ENCODE data around the gene TBC1D9B. TPM values are rescaled to one million over a fixed set of nuclear protein-coding genes. Genes with fewer than 3 reads are reported as not detected.
A peak's percentile ranks its signal among the peaks of the same experiment; 100 is the strongest.

TBC1D9B gene
- polyA plus RNA-seq (ENCODE audit: insufficient read length in 10 of 10): 10 to 100 TPM; 42.8 to 69.7 (median 56.2) TPM
- long read RNA-seq, donor 1, full-length matches to known transcripts: 4 of 4 reads
- long read RNA-seq, donor 1, partial matches to known transcripts: 0 of 4 reads
- long read RNA-seq, donor 1, other reads (novel, unspliced or antisense): 0 of 4 reads
- long read RNA-seq, donor 2, full-length matches to known transcripts: 2 of 7 reads
- long read RNA-seq, donor 2, partial matches to known transcripts: 5 of 7 reads
- long read RNA-seq, donor 2, other reads (novel, unspliced or antisense): 0 of 7 reads
- long read RNA-seq, donor 3: 0 reads
- long read RNA-seq, donor 4, full-length matches to known transcripts: 1 of 6 reads
- long read RNA-seq, donor 4, partial matches to known transcripts: 5 of 6 reads
- long read RNA-seq, donor 4, other reads (novel, unspliced or antisense): 0 of 6 reads
- long read RNA-seq, donor 5, full-length matches to known transcripts: 2 of 8 reads
- long read RNA-seq, donor 5, partial matches to known transcripts: 6 of 8 reads
- long read RNA-seq, donor 5, other reads (novel, unspliced or antisense): 0 of 8 reads
- long read RNA-seq, donor 6, full-length matches to known transcripts: 1 of 1 reads
- long read RNA-seq, donor 6, partial matches to known transcripts: 0 of 1 reads
- long read RNA-seq, donor 6, other reads (novel, unspliced or antisense): 0 of 1 reads
- long read RNA-seq, donor 7, full-length matches to known transcripts: 6 of 6 reads
- long read RNA-seq, donor 7, partial matches to known transcripts: 0 of 6 reads
- long read RNA-seq, donor 7, other reads (novel, unspliced or antisense): 0 of 6 reads
- long read RNA-seq, donor 8, full-length matches to known transcripts: 8 of 14 reads
- long read RNA-seq, donor 8, partial matches to known transcripts: 6 of 14 reads
- long read RNA-seq, donor 8, other reads (novel, unspliced or antisense): 0 of 14 reads
- long read RNA-seq, donor 9, partial matches to known transcripts: 0 of 1 reads
- long read RNA-seq, donor 9, other reads (novel, unspliced or antisense): 0 of 1 reads

DNA sequence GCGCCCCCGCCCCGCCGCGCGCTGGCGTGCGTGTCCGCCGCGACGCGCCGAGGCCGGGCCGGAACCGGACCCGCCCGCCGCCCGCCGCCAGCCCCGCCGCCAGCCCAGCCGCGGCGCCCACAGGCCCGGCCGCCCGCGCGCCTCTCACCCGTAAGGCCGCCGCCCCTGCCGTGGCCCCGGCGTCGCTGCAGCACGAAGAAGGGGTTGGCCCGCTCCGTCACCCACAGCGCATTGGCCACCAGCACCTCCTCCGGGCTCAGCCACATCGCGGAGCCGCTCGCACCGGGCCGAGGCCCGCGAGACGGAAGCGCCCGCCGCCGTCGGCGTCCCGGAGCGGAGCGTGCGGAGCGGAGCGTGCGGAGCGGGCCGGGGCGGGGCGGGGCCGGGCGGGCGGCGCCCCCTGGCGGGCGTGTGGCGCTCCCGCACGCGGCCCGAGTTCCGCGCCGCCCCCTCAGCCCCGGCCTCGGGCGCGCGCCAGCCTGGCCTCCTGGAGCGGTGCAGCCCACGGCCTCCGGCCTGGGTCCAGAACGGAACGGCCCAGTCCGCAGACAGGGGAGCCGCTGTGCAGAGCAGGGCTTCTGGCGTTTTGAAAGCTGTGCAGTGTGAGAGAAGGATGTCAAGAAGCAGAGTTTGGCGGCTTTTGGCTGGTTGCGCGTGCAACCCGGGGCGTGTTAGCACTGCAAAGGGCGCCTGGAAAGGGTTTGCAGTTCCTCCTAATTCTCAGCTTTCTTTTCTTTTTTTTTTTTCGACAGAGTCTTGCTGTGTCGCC lies at the start of gene TBC1D9B:
Gene TBC1D9B, minus strand, starts transcription at position 342 of the 769 bp plus-strand sequence. Its CDS starts 76 bp downstream, at position 266.
- DNase-seq: peak; percentile 70 to 90 (median 82)

DNA sequence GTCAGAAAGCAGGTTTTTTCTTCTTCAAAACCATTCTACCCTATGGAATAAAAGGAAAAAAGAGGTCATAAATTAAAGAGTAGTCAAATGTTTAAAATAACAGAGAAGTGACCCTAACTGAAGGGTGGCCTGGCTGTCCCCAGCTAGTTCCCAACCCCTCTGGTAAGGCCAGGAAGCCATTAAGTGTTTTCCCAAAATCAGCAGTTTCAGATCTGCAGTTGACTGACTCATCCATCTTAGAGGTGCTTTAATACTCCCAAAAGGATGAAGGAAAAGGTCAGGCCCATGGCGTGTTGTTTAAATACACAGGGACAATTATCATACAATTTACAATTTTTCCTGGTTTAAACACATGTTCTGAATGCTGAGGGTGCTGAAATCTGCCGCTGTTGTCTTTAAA lies 47.9 kb upstream of the TBC1D9B start:
- no peak for DNase-seq

DNA sequence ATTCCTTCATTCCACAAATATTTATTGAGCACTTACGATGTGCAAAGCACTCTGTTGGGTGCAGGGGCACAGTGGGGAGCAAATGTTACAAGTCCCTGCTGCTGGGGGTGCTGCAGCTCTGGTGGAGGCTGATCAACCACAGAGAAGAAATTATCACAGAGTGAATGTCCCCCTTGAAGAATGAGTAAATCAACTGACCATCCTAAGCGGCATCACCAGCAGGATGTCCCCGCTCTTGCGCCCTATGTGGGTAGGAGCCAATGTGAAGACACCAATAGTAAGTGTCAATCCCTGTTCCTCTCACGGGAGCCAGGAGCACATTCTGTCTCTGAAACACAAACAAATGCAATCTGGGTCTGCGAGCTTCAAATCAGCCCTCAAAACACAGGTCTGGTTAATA lies 47.4 kb upstream of the TBC1D9B start:
- DNase-seq: no peak

DNA sequence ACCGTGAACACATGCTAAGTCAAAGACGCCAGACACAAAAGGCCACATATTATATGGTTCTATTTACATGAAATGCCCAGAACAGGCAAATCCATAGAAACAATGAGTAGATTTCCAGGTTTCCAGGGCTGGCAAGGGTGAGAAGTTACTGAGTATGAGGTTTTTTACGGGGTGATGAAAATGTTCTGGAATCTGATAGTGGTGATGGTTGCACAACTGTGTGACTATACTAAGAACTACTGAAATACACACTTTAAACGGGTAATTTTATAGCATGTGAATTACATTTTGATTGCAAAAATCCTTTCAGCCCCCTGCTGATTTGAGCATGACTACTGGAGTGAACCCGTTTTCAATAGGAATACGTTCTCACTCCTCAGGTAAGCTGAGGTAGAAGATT lies 46.7 kb upstream of the TBC1D9B start:
- DNase-seq: no peak

DNA sequence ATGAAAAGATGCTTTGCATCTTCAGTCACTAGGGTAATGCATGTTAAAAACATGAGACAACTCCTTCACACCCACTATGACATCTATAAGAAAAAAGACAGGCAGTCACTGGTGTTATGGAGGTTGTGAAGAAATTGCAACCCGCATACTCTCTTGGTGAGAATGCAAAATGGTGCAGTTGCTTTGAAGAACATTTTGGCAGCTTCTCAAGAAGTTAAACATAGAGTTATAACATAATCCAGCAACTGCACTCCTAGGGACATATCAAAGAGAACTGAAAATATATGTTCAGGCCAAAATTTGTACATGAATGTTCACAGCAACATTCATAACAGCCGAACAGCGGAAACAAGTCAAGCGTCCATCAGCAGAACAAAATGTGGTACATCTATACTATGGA lies 46.3 kb upstream of the TBC1D9B start:
- no peak for DNase-seq

DNA sequence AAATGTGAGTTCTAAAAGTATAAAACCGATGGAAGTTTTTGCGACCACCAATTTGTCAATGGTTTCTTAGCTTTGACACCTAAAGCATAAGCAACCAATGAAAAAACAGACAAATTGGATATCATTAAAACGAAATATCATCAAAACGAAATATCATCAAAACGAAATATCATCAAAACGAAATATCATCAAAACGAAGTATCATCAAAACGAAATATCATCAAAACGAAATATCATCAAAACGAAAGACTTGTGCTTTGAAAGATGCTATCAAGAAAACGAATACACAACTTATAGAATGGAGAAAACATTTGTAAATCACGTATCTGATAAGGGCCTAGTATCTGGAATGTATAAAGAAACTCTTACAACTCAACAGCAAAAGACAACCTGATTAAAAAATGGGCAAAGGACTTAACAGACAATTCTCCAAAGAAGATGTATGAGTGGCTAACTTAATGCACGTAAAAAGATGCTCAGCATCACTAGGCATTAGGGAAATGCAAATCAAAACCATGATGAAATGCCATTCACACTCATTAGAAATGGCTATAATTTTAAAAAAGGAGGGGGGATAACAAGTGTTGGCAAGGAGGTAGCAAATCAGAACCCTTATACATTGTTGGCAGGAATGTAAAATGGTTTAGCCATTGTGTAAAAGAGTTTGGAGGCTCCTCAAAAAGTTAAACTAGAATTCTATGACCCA lies 29.4 kb upstream of the TBC1D9B start:
- no peak for DNase-seq

DNA sequence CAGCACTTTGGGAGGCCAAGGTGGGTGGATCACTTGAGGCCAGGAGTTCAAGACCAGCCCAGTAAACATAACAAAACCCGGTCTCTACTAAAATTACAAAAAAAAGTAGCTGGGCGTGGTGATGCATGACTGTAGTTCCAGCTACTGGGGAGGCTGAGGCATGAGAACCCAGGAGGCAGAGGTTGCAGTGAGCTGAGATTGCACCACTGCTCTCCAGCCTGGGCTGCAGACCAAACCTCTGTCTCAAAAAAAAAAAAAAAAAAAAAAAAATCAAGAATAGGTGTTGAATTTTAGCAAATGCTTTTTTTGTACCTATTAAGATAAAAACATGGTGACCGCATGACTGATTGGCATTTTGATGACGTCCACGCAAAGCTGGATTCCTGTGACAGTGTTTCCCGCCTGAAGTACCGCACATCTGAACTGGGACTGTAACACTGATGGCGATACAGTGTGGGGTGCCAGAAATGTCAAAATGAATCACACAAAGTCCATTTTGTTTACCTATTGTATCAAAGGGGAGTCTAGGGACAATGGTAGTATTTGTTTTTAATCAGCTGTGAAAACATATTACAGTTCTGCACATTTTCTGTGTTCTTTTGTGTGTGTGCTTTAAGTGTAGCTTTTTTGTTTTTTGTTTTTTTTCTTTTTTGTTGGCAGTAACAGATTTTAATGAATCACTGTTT lies 23.2 kb upstream of the TBC1D9B start:
- DNase-seq: no peak

DNA sequence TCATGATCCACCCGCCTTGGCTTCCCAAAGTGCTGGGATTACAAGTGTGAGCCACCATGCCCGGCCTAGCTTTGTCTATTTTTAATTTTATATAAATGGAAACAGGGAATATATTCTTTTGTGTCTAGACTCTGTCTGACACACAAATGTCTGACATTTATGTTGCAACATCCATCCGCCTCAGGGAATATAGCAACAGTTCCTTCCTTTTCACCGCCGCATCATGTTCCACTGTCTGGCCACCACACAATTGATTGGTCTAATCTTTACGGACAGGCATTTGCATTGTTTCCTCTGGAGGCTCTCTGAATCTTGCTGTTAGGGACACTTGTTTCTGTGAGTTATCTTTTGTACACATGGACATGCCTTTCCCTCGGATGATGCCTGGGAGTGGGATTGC lies 20.1 kb upstream of the TBC1D9B start:
- DNase-seq: no peak

DNA sequence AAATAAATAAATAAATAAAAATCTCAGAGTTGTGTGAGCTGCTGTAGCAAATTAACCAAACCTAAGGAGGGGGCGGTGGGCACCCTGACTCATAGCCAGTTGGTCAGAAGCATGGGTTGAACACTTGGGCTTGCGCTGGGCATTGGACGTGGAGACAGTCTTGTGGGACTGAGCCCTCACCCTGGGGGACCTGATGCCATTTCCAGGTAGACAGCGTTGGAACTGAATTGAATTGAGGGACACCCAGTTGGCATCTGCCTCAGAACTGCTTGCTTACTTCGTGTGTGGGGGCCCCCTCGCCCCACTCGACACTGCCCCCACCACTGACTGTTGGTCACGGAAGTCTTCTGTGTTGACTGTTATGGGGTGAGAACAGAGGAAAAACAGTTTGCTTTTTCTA lies 19.0 kb upstream of the TBC1D9B start:
- no peak for DNase-seq

DNA sequence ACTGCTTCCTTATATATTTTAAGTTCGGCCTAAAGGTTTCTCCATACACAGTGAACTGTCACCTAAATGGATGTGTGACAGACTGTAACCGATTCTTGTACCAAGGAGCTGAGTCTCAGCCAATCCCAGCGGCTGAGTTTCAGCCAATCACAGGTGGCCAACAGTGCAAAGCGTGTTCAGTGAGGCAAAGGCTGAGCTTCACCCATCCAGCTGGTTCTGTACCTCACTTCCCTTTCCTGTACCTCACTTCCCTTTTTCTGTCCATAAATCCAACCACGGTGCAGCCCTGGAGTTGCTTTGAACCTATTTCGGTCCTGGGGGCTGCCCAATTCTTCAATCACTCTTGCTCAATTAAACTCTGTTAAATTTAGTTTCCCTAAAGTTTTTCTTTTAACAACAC lies 15.7 kb upstream of the TBC1D9B start:
- DNase-seq: no peak

DNA sequence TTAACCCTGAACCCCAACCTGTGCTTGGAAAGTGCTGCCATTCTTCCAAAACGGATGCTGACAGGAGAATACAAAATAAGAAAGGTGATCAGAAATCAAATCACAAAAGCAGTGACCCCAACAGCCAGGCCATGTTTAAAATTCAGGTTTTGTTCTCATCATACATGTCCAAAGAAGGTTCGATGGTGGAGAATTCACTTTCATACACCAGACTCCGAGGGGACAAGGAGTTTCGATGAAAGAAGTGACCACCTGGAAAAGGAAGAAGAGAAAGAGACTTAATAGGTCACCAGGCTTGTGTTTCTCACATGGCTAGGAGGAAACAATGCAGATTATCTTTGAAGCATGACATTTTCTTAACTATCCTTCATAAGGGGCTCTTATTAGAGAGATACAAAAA lies 12.5 kb upstream of the TBC1D9B start:
- DNase-seq: no peak

DNA sequence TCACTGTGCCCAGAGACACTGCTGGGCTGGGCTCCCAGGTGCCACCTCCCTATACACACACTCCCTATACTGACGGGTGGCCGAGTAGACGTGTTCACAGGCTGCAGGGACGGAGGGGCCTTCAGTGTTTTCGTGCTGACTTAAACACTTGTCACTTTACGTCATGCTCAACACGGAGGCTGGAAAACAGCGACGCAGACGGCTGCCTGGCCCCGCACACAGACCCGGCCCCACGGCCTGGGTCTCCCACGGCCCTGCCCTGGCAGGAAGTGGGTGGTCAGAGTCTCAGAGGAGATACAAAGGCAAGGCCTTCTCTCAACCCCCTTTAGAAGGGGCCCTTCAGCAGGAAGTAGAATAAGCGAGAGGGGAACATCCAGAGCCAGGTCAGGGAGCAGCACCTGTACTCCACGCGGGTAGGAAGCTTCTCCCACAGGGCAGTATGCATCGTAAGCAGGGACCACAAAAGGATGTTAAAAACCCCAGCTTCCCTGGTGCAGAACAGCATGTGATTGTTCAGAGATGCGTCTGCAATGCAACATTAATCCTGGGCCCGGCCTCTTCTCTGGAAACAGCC lies 11.9 kb upstream of the TBC1D9B start:
- no peak for DNase-seq

DNA sequence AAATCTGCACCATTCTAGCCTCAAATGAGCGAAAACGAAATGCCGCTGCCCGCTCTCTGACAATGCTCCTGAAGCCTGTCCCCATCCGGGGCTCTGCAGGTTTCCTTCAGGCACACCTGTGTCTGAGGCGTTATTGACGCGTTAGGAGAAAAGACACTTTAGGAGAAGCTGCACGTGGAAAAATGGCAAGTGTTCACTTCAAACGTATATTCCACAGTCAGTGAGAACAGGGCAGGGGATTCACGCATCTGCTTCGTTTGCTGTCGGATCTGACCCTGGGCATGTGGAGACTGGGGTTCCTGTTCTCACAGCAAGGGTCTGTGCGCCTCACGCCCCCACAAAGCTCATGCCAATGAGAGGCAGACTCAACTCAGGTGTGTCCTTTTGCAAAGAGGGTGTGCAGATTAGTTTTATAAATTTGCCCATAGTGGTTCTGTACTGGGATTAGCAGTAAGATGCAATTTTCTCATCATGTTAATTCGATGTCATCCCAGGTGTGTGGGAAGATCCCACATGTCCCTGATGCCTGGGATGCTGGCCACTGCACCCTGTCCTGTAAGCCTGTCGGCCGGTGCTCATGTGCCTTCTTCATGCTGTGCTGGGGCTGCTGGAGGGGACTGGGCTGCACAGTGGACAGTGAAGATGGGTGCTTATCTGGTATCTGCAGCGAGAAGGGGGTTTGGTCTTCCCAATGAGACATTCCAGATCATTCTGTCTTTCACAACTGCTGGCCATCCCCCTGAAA lies 11.2 kb upstream of the TBC1D9B start:
- DNase-seq: no peak

DNA sequence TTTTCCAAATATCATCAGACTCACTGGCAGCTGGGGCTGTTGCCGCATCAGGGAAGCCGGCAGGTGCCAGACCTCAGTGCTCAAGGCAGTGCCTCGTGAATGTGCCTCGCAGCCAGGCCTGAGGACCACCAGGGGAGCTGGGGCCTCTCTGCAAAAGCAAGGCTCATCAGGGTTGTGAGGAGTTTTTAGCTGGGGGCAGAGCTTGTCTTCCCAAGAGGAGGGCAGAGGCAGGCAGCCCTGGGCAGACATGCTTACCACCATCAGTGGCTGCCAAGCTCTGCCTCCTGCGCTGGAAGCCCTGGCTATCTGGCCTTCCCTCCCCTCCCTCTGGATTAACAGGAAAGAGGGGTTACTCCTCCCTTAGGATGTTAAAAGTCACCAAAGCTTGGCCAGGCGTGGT lies 8.8 kb upstream of the TBC1D9B start:
- DNase-seq: no peak

DNA sequence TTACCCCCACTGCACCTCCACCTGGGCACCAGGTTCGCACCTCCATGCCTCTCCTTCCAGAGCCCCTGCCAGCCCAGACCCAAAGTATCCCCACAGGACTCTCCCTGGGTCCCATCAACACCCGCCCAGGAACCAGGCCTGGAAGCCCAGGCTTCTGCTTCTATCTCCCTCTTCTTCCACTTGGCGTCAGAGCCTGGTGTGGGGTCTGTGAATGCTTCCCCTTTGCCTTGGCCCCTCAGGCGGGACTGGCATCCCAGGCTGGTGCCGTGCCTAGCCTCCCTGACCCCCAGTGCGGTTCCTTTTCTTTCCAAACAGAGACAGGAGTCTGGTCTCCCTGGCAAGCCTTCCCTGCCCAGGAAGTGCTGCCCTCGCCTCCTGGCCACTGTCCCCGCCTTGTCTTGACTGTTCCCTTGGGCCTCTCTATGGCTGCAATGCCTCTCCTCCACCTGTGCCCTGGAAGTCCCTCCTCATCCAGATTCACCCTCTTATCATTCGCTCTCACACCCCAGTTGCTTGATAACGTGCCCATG lies 7.8 kb upstream of the TBC1D9B start:
- no peak for DNase-seq

DNA sequence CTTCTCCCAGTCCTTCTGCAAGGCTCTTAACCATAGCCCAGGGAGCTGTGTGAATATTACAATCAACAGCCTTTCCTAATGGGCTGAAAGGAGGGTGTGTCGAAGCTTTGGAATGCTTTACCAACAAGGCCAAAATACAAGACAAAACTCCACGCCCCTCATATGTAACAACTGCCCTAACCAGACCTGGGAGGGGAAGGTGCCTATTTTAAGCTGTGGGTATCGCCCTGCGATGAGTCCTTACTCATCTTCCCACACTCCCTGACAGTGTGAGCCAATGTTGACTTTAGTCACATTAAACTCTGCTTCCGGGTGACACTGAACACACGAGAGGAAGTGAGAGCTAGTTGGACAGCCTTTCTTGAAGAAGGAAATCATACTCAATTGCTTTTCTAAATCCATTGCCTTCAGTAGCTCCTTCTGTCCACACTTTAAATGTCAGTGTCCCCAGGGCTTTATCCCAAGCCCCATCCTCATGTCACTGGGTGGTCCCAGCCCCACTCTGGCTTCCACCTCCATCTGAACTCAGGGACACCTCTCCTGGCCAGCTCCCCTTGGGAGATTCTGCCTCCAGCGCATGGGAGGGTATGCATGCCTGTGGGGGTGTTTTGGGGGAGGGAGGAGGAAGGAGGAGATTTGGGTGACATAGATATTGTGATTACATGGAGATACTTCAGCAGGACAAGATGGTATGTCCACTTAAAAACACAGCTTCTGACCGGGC lies 6.5 kb upstream of the TBC1D9B start:
- peak in 2 of 3 donors; percentile 12 to 18 for DNase-seq

DNA sequence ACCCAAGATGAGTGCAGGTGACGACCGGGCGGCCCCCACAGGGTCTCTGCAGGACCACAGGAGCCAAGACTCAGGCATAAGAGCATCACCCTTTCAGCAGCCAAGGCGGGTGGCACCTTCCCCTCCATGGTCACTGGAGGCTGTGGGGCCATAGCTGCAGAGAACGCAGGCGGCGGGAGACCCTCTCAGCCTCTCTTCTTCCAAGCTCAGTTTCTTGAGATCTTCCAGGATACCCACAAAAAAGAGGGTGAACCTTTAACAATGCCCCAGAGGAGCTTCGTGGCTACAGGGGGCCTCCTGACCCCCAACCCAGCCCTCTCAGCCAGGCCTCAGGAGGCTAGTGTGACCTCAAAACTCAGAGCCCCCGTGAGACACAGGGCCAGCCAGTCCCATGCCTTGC lies 5.8 kb upstream of the TBC1D9B start:
- DNase-seq: no peak

DNA sequence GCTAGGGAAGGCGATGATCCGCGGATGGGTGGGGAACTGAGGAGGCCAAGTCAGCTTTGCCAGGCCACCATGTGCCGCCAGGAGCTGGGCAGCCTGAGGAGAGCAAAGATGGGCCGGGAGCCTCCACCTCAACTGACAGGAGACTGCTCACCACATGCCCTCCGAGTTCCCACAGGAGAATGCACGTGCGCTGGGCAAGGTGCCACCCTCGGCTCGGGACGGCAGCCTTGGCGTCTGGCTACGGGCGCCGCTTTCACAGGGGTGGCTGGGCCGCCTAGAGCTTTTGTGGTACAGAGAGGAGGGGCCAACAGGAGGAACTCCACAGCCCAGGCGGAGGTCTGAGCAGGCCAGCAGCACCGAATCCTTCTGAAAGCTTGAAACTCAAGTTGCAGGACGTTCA lies 5.3 kb upstream of the TBC1D9B start:
- no peak for DNase-seq
